CD8-positive, alpha-beta memory T cell (primary cell): ENCODE results near the gene NLGN4Y. TPM values are rescaled to one million over a fixed set of nuclear protein-coding genes. Genes with fewer than 3 reads are reported as not detected.
"Not testable (repeated sequence)": the region's sequence is repeated elsewhere in the genome, so short reads cannot be mapped to it uniquely, and the experiment has no call there.

Source experiments
- CTCF ChIA-PET: fragments of 350-600 bp; sonication (Branson Sonifier 250); formaldehyde crosslinking; loops from one replicate; lab custom pipeline; 2021; ENCODE audit warnings: antibody characterized with exemption; lab: Charles Lee
- POLR2A ChIA-PET: fragments of 350-600 bp; sonication (Branson Sonifier 250); formaldehyde crosslinking; loops from one replicate; lab custom pipeline; 2021; ENCODE audit warnings: antibody characterized with exemption; lab: Charles Lee
- DNase-seq, 5 donors: peaks; one replicate each; pipeline versions ENCODE4 v3.0.0 to v3.0.0-alpha.2; 2020 to 2022; ENCODE audit warnings: mixed read lengths in 1 of 5
- H3K27ac ChIP-seq: one replicate; pipeline ENCODE4 v1.7.0; 2013; ENCODE audit warnings: low read depth, mild to moderate bottlenecking, low read length, moderate library complexity
- H3K27me3 ChIP-seq: 2 replicates; pipeline ENCODE4 v1.7.0; 2013; ENCODE audit warnings: low read length, mild to moderate bottlenecking; ENCODE audit not compliant: insufficient read depth, poor library complexity, severe bottlenecking
- H3K36me3 ChIP-seq: 2 replicates; pipeline ENCODE4 v1.7.0; 2013; ENCODE audit warnings: mild to moderate bottlenecking, low read length, moderate library complexity; ENCODE audit not compliant: insufficient read depth
- H3K4me1 ChIP-seq: 2 replicates; pipeline ENCODE4 v1.7.0; 2013; ENCODE audit warnings: mild to moderate bottlenecking, low read length, moderate library complexity; ENCODE audit not compliant: insufficient read depth
- H3K4me3 ChIP-seq: 2 replicates; pipeline ENCODE4 v1.7.0; 2013; ENCODE audit warnings: mild to moderate bottlenecking, low read length
- H3K9me3 ChIP-seq: 2 replicates; pipeline ENCODE4 v1.7.0; 2013; ENCODE audit warnings: mild to moderate bottlenecking, low read length
- H3K27ac Mint-ChIP-seq, 8 donors: one replicate each; pipeline ENCODE4 v1.8.0; 2020 to 2021; ENCODE audit warnings: mixed read lengths in 8 of 8, mild to moderate bottlenecking in 6 of 8, inconsistent platforms in 3 of 8, moderate library complexity in 3 of 8
- H3K27me3 Mint-ChIP-seq, 2 donors: one replicate each; pipeline ENCODE4 v1.8.0; 2020 to 2021; ENCODE audit warnings: mixed read lengths in 2 of 2, mild to moderate bottlenecking in 1 of 2, moderate library complexity in 1 of 2
- H3K36me3 Mint-ChIP-seq, 3 donors: one replicate each; pipeline ENCODE4 v1.8.0; 2020 to 2021; ENCODE audit warnings: mixed read lengths in 3 of 3, inconsistent platforms in 1 of 3, mild to moderate bottlenecking in 1 of 3
- H3K4me1 Mint-ChIP-seq, 3 donors: one replicate each; pipeline ENCODE4 v1.8.0; 2020 to 2021; ENCODE audit warnings: mixed read lengths in 3 of 3, inconsistent platforms in 1 of 3, mild to moderate bottlenecking in 1 of 3
- H3K4me3 Mint-ChIP-seq, 7 donors: one replicate each; pipeline ENCODE4 v1.8.0; 2020 to 2021; ENCODE audit warnings: mixed read lengths in 7 of 7, mild to moderate bottlenecking in 6 of 7, moderate library complexity in 4 of 7, inconsistent platforms in 2 of 7
- H3K9me3 Mint-ChIP-seq, 5 donors: one replicate each; pipeline ENCODE4 v1.8.0; 2020 to 2022; ENCODE audit warnings: mixed read lengths in 5 of 5, mild to moderate bottlenecking in 3 of 5, moderate library complexity in 2 of 5, inconsistent platforms in 1 of 5
- polyA plus RNA-seq: library from polyadenylated mRNA; unstranded; fragments of 300-500 nt; fragmentation: Illumina TruSeq; gene quantifications from one replicate; pipeline ENCODE4 v1.2.3, GENCODE V29; 2021
- total RNA-seq, 2 experiments: library from RNA; stranded (reverse); gene quantifications; one replicate each; pipeline ENCODE4 v1.2.3, GENCODE V29; 2021

The NLGN4Y gene
- total and polyA plus RNA-seq, 3 experiments from 2014 or later: 2.3 to 2.7 TPM; not detected in 1

DNA sequence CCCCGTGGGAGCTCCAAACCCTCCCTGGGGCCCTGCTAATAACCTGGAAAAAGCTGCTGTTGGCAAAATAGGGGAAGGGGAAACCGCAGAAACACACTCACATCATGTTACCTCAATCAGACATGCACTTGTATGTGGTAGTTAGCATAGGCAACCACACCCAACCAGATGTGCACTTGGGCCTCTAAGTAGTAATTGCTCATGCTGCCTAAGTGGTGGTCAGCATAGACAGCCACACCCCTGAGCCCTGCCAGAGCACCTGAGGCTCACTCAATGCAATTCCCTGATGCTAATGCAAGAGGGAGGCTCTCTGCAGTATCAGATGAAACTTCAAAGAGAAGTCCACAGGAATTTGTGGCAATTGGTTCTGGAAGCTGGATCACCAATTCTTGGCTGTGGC is 301.4 kb downstream of the NLGN4Y start:
- H3K27me3 Mint-ChIP-seq: no peaks in the 10 kb centered on the region

DNA sequence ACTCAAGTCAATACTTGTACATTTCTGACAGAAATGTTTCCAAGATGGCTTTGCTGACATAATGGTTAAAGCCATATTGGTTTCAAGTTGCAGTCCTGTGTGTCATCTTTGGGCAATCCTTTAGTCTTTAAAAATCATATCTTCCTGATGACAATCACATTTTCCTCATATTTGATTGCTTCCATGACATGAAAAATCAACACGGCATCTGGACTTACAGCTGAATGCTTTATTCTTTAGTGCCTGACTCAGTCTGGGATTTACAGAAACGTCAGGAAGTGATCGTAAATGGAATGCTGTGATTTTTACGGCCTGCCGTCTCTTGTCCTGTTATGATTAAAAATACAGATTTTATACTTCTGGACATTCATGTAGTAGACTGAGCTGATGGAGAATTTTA is 304.2 kb downstream of the NLGN4Y start:
- Histone ChIP-seq H3K4me1 (no peaks in the 10 kb centered on the region), H3K27me3 (no peaks in the 10 kb centered on the region), H3K36me3 (no peaks in the 10 kb centered on the region), H3K4me3 (no peak overlapping the region), H3K9me3 (no peaks in the 10 kb centered on the region), H3K27ac (no peak overlapping the region)
- DNase-seq: no peak
- no peaks in the 10 kb centered on the region for H3K9me3 Mint-ChIP-seq
- H3K4me3 Mint-ChIP-seq: no peak overlapping the region
- no peaks in the 10 kb centered on the region for H3K36me3 Mint-ChIP-seq
- ChIA-PET CTCF (no interaction called here), POLR2A (no interaction called here)
- H3K27me3 Mint-ChIP-seq: no peaks in the 10 kb centered on the region
- H3K4me1 Mint-ChIP-seq: no peaks in the 10 kb centered on the region
- no peak overlapping the region for H3K27ac Mint-ChIP-seq

More for the DNA sequence above, 301.4 kb downstream of the NLGN4Y start:
- Histone ChIP-seq H3K4me1 (no peaks in the 10 kb centered on the region), H3K27me3 (no peaks in the 10 kb centered on the region), H3K4me3 (no peak overlapping the region), H3K9me3 (no peaks in the 10 kb centered on the region), H3K36me3 (no peaks in the 10 kb centered on the region), H3K27ac (no peak overlapping the region)
- ChIA-PET POLR2A (no interaction called here), CTCF (no interaction called here)
- Mint-ChIP-seq H3K9me3 (no peaks in the 10 kb centered on the region), H3K36me3 (no peaks in the 10 kb centered on the region), H3K4me1 (no peaks in the 10 kb centered on the region), H3K4me3 (no peak overlapping the region), H3K27ac (no peak overlapping the region)
- DNase-seq: no peak

- no peak overlapping the region for H3K4me3 Mint-ChIP-seq
- no peak overlapping the region for H3K27ac ChIP-seq
- no peaks in the 10 kb centered on the region for H3K9me3 Mint-ChIP-seq
- peaks cover 0 to 5% (median 0%) of the 10 kb centered on the region in 3 donors for H3K4me1 Mint-ChIP-seq
- no peak overlapping the region for H3K27ac Mint-ChIP-seq
- no peaks in the 10 kb centered on the region for H3K36me3 Mint-ChIP-seq
- H3K27me3 ChIP-seq: no peaks in the 10 kb centered on the region
- no peak for DNase-seq
- H3K36me3 ChIP-seq: no peaks in the 10 kb centered on the region
- no peaks in the 10 kb centered on the region for H3K27me3 Mint-ChIP-seq
- ChIA-PET POLR2A (no interaction called here), CTCF (no interaction called here)
- no peak overlapping the region for H3K4me3 ChIP-seq
- H3K9me3 ChIP-seq: no peaks in the 10 kb centered on the region
- no peaks in the 10 kb centered on the region for H3K4me1 ChIP-seq
Observed at GRCh38 chrY:14829366-14829885, 305.1 kb downstream of the NLGN4Y start.

DNA sequence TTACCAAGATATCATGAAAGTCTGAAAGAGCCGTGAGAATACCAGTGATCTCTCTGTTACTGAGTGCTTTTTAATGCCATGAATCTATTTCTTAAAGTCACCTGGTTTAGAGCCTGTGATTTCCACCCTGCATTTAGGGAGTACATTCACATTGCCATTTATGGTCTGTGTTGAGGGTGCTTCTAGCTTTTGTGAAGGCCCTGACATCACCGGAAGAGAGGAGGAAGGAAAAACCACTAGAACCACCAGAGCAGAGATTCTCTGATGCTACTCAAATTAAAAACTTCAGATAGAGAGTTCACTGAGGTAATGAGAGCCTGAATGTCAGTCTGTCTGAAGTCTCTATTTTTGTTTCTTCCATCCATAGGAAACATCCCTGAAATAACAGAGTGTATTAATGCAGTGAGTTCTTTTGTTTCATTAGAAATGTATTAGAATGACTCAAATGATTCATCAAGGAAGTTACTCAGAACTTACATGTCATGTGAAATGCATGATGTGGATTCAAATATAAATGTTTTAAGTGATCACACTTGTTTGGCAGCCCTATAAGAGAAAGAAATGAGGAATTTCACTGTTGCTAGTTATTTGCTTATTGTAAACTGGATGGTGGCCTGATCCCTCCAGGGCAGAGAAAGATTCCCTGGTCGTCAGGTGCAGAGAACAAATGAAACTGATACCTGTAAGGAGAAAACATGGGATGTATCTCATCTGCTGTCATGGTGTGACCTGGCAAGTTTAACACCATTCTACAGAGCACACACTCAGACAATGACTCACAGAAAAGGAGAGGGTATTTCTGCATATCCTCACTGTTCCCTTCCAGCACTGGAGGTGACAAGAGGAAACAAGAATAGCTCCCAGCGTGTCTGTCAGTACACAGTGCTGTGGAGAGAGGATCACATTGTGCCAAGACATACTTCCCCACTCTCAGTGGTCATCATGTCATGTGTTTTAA is 310.1 kb downstream of the NLGN4Y start:
- no peak overlapping the region for H3K4me3 ChIP-seq
- Mint-ChIP-seq H3K4me3 (no peak overlapping the region), H3K9me3 (no peaks in the 10 kb centered on the region), H3K36me3 (no peaks in the 10 kb centered on the region), H3K27ac (no peak overlapping the region), H3K4me1 (peaks cover 0 to 12% (median 0%) of the 10 kb centered on the region in 3 donors), H3K27me3 (no peaks in the 10 kb centered on the region)
- no peak overlapping the region for H3K27ac ChIP-seq
- POLR2A ChIA-PET: no interaction called here
- CTCF ChIA-PET: no interaction called here
- DNase-seq: no peak
- H3K27me3 ChIP-seq: no peaks in the 10 kb centered on the region
- no peaks in the 10 kb centered on the region for H3K36me3 ChIP-seq
- H3K9me3 ChIP-seq: no peaks in the 10 kb centered on the region
- no peaks in the 10 kb centered on the region for H3K4me1 ChIP-seq

DNA sequence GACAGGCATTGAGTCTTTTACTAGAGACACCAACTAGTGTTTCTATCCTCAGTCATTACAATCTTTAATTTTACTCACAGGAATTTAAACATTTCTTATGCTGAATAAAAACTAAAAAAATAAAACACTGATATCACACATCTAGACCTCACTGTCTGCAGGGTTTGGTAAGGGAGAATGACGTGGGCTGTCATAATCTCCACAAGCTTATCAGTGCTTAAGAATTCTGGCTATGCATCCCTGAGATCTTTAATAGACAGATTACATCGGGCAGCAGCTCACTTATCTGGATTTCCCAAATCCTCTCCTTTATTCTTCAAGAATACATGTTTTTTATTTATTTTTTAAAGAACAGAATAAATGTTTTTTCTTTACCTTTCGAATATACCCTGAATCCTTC is 313.1 kb downstream of the NLGN4Y start:
- ChIA-PET CTCF (no interaction called here), POLR2A (no interaction called here)
- Histone ChIP-seq H3K4me3 (no peak overlapping the region), H3K4me1 (no peaks in the 10 kb centered on the region), H3K27me3 (no peaks in the 10 kb centered on the region), H3K36me3 (no peaks in the 10 kb centered on the region), H3K9me3 (no peaks in the 10 kb centered on the region), H3K27ac (no peak overlapping the region)
- Mint-ChIP-seq H3K36me3 (no peaks in the 10 kb centered on the region), H3K4me1 (peaks cover 0 to 12% (median 0%) of the 10 kb centered on the region in 3 donors), H3K4me3 (no peak overlapping the region), H3K27me3 (no peaks in the 10 kb centered on the region), H3K9me3 (no peaks in the 10 kb centered on the region), H3K27ac (no peak overlapping the region)
- DNase-seq: no peak

DNA sequence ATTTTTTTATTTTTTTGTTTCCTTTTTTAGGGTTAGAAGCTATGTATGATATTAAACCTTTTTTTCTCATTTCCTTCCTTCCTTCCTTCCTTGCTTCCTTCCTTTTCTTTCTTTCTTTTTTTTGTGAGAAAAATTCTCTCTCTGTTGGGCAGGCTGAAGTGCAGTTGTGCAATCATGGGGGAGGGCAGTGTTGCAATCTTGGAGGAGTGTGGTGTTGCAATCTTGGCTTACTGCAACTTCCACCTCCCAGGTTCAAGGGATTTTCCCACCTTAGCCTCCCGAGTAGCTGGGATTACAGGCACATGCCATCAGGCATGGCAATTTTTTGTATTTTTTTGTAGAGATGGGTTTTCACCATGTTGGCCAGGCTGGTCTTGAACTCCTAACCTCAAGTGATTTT is 326.4 kb downstream of the NLGN4Y start:
- no peak for DNase-seq
- H3K4me1 Mint-ChIP-seq: no peaks in the 10 kb centered on the region
- ChIA-PET POLR2A (no interaction called here), CTCF (no interaction called here)
- H3K36me3 Mint-ChIP-seq: no peaks in the 10 kb centered on the region
- Histone ChIP-seq H3K9me3 (no peaks in the 10 kb centered on the region), H3K36me3 (no peaks in the 10 kb centered on the region), H3K4me3 (no peak overlapping the region), H3K4me1 (no peaks in the 10 kb centered on the region), H3K27ac (no peak overlapping the region), H3K27me3 (no peaks in the 10 kb centered on the region)
- H3K27me3 Mint-ChIP-seq: no peaks in the 10 kb centered on the region
- H3K27ac Mint-ChIP-seq: no peak overlapping the region
- no peaks in the 10 kb centered on the region for H3K9me3 Mint-ChIP-seq
- no peak overlapping the region for H3K4me3 Mint-ChIP-seq

DNA sequence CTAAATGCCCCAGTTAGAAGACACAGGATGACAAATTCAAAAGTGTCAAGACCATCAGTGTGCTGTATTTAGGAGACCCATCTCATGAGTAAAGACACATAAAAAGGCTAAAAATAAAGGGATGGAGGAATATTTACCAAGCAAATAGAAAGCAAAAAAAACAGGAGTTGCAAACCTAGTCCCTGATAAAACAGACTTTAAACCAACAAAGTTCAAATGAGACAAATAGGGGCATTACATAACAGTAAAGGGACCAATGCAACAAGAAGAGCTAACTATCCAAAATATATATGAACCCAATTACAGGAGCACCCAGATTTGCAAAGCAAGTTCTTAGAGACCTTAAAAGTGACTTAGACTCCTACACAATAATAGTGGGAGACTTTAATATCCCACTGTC is 336.1 kb downstream of the NLGN4Y start:
- no peak overlapping the region for H3K27ac ChIP-seq
- H3K9me3 Mint-ChIP-seq: no peaks in the 10 kb centered on the region
- POLR2A ChIA-PET: no interaction called here
- no peaks in the 10 kb centered on the region for H3K36me3 Mint-ChIP-seq
- H3K36me3 ChIP-seq: no peaks in the 10 kb centered on the region
- no peak for DNase-seq
- no peaks in the 10 kb centered on the region for H3K4me1 ChIP-seq
- H3K27ac Mint-ChIP-seq: no peak overlapping the region
- no peak overlapping the region for H3K4me3 ChIP-seq
- H3K4me3 Mint-ChIP-seq: no peak overlapping the region
- CTCF ChIA-PET: no interaction called here
- H3K9me3 ChIP-seq: no peaks in the 10 kb centered on the region
- no peaks in the 10 kb centered on the region for H3K4me1 Mint-ChIP-seq
- no peaks in the 10 kb centered on the region for H3K27me3 ChIP-seq
- peaks cover 0 to 3% of the 10 kb centered on the region in 2 donors for H3K27me3 Mint-ChIP-seq

DNA sequence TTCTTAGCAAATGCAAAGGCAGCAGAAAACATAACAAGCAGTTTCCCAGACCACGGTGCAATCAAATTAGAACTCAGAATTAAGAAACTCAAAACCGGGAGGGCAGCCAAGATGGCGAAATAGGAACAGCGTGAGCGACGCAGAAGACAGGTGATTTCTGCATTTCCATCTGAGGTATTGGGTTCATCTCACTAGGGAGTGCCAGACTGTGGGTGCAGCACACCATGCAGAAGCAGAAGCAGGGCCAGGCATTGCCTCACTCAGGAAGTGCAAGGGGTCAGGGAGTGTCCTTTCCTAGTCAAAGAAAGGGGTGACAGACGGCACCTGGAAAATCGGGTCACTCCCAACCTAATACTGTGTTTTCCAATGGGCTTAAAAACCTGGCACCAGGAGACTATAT is 336.7 kb downstream of the NLGN4Y start:
- H3K9me3 Mint-ChIP-seq, H3K27me3 Mint-ChIP-seq, H3K27me3 ChIP-seq, H3K4me1 Mint-ChIP-seq, H3K4me1 ChIP-seq, H3K36me3 Mint-ChIP-seq, H3K27ac Mint-ChIP-seq, H3K36me3 ChIP-seq, H3K9me3 ChIP-seq, H3K4me3 Mint-ChIP-seq, CTCF ChIA-PET, DNase-seq, H3K4me3 ChIP-seq, POLR2A ChIA-PET, H3K27ac ChIP-seq: not testable (repeated sequence)
